ENCODE measurements around the gene SPIB. TPM values are rescaled to one million over a fixed set of nuclear protein-coding genes. Genes with fewer than 3 reads are reported as not detected.
"Not testable (repeated sequence)": the region's sequence is repeated elsewhere in the genome, so short reads cannot be mapped to it uniquely, and the experiment has no call there.

Gene SPIB
- total RNA-seq, 2 donors from 2014 or later: not detected

DNA sequence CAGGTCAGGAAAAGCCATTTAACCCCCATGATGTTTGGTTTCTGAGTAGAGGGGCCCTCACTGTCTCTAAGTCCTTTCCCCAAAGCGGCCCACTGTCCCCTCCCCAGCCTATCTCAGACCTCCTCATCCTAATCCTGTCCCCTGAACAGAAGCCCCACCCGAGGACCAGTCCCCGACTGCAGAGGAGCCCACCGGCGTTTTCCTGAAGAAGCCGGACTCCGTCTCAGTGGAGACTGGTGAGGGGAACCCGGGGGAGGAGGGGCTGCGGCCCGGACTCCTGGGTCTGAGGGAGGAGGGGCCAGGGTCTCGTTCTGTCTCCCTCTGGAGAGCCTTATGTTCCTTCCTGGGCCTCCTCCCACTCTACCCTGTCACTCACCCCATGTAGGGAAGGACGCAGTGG, 16.9 kb downstream of the SPIB start:
- Histone ChIP-seq H3K27me3 (peaks cover 0 to 7% of the 10 kb centered on the region in 2 donors), H3K4me1 (peaks cover 0 to 18% of the 10 kb centered on the region in 2 donors), H3K4me3 (no peak overlapping the region), H3K36me3 (no peaks in the 10 kb centered on the region), H3K27ac (no peak overlapping the region), H3K9me3 (no peaks in the 10 kb centered on the region)
- DNase-seq (ENCODE audit: low spot score): no peak
- TF ChIP-seq, protein P1, sequence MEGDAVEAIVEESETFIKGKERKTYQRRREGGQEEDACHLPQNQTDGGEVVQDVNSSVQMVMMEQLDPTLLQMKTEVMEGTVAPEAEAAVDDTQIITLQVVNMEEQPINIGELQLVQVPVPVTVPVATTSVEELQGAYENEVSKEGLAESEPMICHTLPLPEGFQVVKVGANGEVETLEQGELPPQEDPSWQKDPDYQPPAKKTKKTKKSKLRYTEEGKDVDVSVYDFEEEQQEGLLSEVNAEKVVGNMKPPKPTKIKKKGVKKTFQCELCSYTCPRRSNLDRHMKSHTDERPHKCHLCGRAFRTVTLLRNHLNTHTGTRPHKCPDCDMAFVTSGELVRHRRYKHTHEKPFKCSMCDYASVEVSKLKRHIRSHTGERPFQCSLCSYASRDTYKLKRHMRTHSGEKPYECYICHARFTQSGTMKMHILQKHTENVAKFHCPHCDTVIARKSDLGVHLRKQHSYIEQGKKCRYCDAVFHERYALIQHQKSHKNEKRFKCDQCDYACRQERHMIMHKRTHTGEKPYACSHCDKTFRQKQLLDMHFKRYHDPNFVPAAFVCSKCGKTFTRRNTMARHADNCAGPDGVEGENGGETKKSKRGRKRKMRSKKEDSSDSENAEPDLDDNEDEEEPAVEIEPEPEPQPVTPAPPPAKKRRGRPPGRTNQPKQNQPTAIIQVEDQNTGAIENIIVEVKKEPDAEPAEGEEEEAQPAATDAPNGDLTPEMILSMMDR (IDR thresholded peaks at IDR 0.05): no peak

DNA sequence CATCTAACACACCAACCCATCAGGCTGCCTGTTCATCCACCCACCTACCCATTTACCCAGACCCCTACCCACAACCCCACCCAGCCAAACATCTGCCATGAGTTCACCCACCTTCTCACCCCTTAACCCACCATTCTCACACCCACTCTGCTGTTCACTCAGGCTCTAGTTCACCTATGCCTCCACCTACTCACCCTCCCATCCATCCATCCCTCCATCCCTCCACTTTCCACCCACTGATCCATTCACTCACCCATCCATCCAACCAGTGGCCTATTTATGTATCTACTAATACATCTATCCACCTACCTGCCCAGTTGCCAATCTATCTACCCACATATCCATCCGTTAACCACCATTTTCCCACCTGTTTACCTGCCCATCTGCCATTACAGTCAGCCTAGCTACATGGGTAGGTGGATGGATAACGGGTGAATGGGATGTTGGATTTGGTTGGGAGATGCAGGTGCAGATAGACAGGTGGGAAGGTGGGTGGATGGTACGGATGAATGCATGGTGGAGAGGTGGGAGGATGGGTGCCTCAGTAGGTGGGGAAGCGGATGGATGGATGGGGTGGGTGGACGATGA, 19.2 kb downstream of the SPIB start:
- Histone ChIP-seq H3K4me1 (no peaks in the 10 kb centered on the region), H3K9me3 (no peaks in the 10 kb centered on the region), H3K36me3 (no peaks in the 10 kb centered on the region), H3K4me3 (no peak overlapping the region), H3K27ac (no peak overlapping the region), H3K27me3 (no peaks in the 10 kb centered on the region)
- DNase-seq (ENCODE audit: low spot score): no peak
- TF ChIP-seq, protein P1 (IDR thresholded peaks at IDR 0.05): no peak

DNA sequence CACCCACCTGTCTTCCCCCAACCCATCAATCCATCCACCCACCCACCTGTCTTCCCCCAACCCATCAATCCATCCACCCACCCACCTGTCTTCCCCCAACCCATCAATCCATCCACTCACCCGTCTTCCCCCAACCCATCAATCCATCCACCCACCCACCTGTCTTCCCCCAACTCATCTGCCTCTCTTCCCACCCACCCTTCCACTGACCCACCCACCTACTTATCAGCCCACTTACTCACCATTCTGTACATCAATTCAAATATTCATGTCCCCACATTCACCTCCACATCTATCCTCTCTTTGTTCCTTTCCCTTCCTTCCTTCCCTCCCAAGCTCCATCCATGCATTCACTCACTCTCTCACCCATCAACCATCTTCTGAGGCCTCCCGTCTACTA, 20.4 kb downstream of the SPIB start:
- not testable (repeated sequence) for H3K27ac ChIP-seq; H3K27me3 ChIP-seq; H3K4me1 ChIP-seq; DNase-seq (ENCODE audit: low spot score); H3K9me3 ChIP-seq; H3K36me3 ChIP-seq; H3K4me3 ChIP-seq

DNA sequence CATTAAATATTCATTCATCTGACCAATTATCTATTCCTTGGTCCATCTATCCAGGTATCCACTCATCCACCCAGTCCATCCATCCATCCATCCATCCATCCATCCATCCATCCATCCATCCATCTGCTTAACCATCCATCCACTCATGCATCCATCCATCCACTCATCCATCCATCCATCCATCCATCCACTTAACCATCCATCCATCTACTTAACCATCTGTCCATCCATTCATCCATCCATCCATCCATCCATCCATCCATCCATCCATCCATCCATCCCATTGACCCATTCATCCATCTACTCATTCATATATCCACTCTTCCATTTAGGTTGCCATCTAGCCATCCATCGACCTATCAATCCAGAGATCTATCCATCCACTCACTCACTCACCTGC, 25.3 kb downstream of the SPIB start:
- H3K36me3 ChIP-seq: no peaks in the 10 kb centered on the region
- DNase-seq (ENCODE audit: low spot score): no peak
- TF ChIP-seq, protein P1 (IDR thresholded peaks at IDR 0.05): no peak
- H3K4me3 ChIP-seq: no peak overlapping the region
- H3K9me3 ChIP-seq: no peaks in the 10 kb centered on the region
- no peak overlapping the region for H3K27ac ChIP-seq
- no peaks in the 10 kb centered on the region for H3K27me3 ChIP-seq
- H3K4me1 ChIP-seq: no peaks in the 10 kb centered on the region

DNA sequence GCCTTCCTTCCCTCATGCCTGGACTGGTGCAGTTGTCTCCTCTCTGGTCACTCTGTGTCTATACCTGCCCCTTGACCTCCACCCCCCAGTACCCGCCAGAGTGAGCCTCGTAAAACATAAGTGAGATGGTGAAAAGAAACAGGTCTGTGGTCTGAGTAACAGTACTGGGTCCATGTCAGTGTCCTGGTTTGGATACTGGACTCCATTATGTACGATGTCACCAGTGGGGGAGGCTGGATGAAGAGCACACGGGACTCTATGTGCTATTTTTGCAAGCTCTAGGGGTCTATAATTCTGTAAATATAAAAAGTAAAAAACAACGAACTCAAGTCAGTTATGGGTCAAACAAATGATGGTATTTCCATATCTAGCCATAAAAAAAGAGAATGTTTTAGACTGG, 28.3 kb downstream of the SPIB start:
- Histone ChIP-seq H3K9me3 (no peaks in the 10 kb centered on the region), H3K27me3 (no peaks in the 10 kb centered on the region), H3K4me1 (no peaks in the 10 kb centered on the region), H3K36me3 (no peaks in the 10 kb centered on the region), H3K27ac (no peak overlapping the region), H3K4me3 (no peak overlapping the region)
- no peak for DNase-seq (ENCODE audit: low spot score)
- TF ChIP-seq, protein P1 (IDR thresholded peaks at IDR 0.05): no peak

DNA sequence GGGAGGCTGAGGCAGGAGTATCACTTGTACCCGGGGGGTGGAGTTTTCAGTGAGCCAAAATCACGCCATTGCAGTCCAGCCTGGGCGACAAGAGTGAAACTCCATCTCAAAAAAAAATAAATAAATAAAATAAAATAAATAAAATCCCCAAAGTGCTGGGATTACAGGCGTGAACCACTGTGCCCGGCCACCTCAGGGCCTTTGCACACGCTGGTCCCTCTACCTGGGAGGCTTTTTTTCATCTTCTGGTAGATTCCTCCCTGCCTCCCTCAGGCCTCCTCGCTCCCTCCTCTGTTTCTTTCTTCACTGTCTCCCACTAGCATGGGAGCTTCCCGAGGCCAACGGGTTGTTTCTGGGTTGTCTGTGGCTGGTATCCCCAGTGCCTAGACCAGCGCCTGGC, 29.0 kb downstream of the SPIB start:
- TF ChIP-seq, protein P1 (IDR thresholded peaks at IDR 0.05): no peak
- H3K27ac ChIP-seq: no peak overlapping the region
- no peak for DNase-seq (ENCODE audit: low spot score)
- no peaks in the 10 kb centered on the region for H3K4me1 ChIP-seq
- H3K9me3 ChIP-seq: no peaks in the 10 kb centered on the region
- no peak overlapping the region for H3K4me3 ChIP-seq
- H3K27me3 ChIP-seq: no peaks in the 10 kb centered on the region
- no peaks in the 10 kb centered on the region for H3K36me3 ChIP-seq
